HepG2 (cell line): Measurements from ENCODE around the gene MEIS3. TPM values are rescaled to one million over a fixed set of nuclear protein-coding genes. Genes with fewer than 3 reads are reported as not detected.

Source experiments
- ELF3 ChIP-seq: IDR thresholded peaks from 2 replicates; pipeline ENCODE4 v1.6.1; 2016; ENCODE audit warnings: missing genetic modification reagents, missing compliant biosample characterization
- FOXO1 ChIP-seq: sonication (generic); formaldehyde crosslinking; IDR thresholded peaks from 2 replicates; pipeline ENCODE4 v1.4.0; 2020; ENCODE audit warnings: missing genetic modification reagents
- HNRNPL ChIP-seq: fragments of 200-400 bp; formaldehyde crosslinking; IDR thresholded peaks from 2 replicates; pipeline ENCODE4 v1.6.1; 2017; ENCODE audit warnings: mild to moderate bottlenecking, low read depth, low read length
- KDM2A ChIP-seq: sonication (generic); formaldehyde crosslinking; IDR thresholded peaks from 2 replicates; pipeline ENCODE4 v1.4.0; 2020; ENCODE audit warnings: low read depth, missing genetic modification reagents, borderline replicate concordance
- KDM6A ChIP-seq: IDR thresholded peaks from 2 replicates; pipeline ENCODE4 v1.6.1; 2016; ENCODE audit warnings: low read depth
- MTF2 ChIP-seq: sonication (generic); formaldehyde crosslinking; IDR thresholded peaks from 2 replicates; pipeline ENCODE4 v1.5.0; 2020; ENCODE audit warnings: missing genetic modification reagents, borderline replicate concordance
- POGZ ChIP-seq: sonication (generic); formaldehyde crosslinking; IDR thresholded peaks from 2 replicates; pipeline ENCODE4 v1.4.0; 2020; ENCODE audit warnings: mild to moderate bottlenecking, missing genetic modification reagents
- POLR2AphosphoS5 ChIP-seq: IDR thresholded peaks from 2 replicates; pipeline ENCODE4 v1.6.1; 2012; ENCODE audit warnings: low read depth, low read length
- PTBP1 ChIP-seq: fragments of 200-400 bp; formaldehyde crosslinking; IDR thresholded peaks from 2 replicates; pipeline ENCODE4 v1.6.1; 2018; ENCODE audit warnings: low read length, low read depth; ENCODE audit not compliant: poor library complexity, severe bottlenecking
- SRSF4 ChIP-seq: fragments of 200-400 bp; formaldehyde crosslinking; IDR thresholded peaks from one replicate; pipeline ENCODE4 v1.6.1; 2018; ENCODE audit warnings: mild to moderate bottlenecking, low read depth, low read length, moderate library complexity; ENCODE audit not compliant: poor library complexity, severe bottlenecking
- TGIF2 ChIP-seq: IDR thresholded peaks from 2 replicates; pipeline ENCODE4 v1.6.1; 2016; ENCODE audit warnings: control low read depth, missing compliant biosample characterization
- UBTF ChIP-seq: sonication (generic); formaldehyde crosslinking; IDR thresholded peaks from 2 replicates; pipeline ENCODE4 v1.4.0; 2020; ENCODE audit warnings: mild to moderate bottlenecking, missing genetic modification reagents
- ZBTB7B ChIP-seq: sonication (generic); formaldehyde crosslinking; IDR thresholded peaks from 2 replicates; pipeline ENCODE4 v1.4.0; 2020; ENCODE audit warnings: missing genetic modification reagents
- ZNF335 ChIP-seq: sonication (generic); formaldehyde crosslinking; IDR thresholded peaks from 2 replicates; pipeline ENCODE4 v1.4.0; 2020; ENCODE audit warnings: missing genetic modification reagents
- ZNF552 ChIP-seq: sonication (generic); formaldehyde crosslinking; IDR thresholded peaks from 2 replicates; pipeline ENCODE4 v1.9.0; 2022; ENCODE audit warnings: missing genetic modification reagents, mild to moderate bottlenecking, borderline replicate concordance
- ZNF564 ChIP-seq: sonication (generic); formaldehyde crosslinking; IDR thresholded peaks from 2 replicates; pipeline ENCODE4 v1.8.1; 2023; ENCODE audit warnings: mild to moderate bottlenecking, missing genetic modification reagents
- polyA plus RNA-seq, 8 experiments: library from polyadenylated mRNA; depleted of rRNA in 3 of 8; stranded (reverse) in 7 of 8; unstranded in 1 of 8; fragments of >200 nt; fragmentation: Illumina TruSeq in 4 of 8; extraction: Trizol in 4 of 8; gene quantifications; 2 replicates each; pipeline versions ENCODE4 v1.2.1 to v1.2.3, GENCODE V29; 2011 to 2016; ENCODE audit warnings: low read depth in 4 of 8, missing spikeins in 1 of 8, mixed read lengths in 1 of 8; ENCODE audit not compliant: insufficient read depth in 1 of 8
- total RNA-seq, 5 experiments: library from RNA; depleted of rRNA; stranded (reverse); fragments of >200 nt; fragmentation: Illumina TruSeq; extraction: Trizol; gene quantifications; 2 replicates each; pipeline ENCODE4 v1.2.3, GENCODE V29; 2016; ENCODE audit warnings: low read depth in 1 of 5
- TF ChIP-seq, protein P1 (sequence below): sonication (generic); formaldehyde crosslinking; IDR thresholded peaks from 2 replicates; pipeline ENCODE4 v1.5.0; 2020; ENCODE audit warnings: missing genetic modification reagents
- TF ChIP-seq, protein P2 (sequence below): sonication (generic); formaldehyde crosslinking; IDR thresholded peaks from 2 replicates; pipeline ENCODE4 v1.8.1; 2023; ENCODE audit warnings: mild to moderate bottlenecking, missing genetic modification reagents
- TF ChIP-seq, protein P3 (sequence below): sonication (generic); formaldehyde crosslinking; IDR thresholded peaks from 2 replicates; pipeline ENCODE4 v1.5.0; 2020; ENCODE audit warnings: missing genetic modification reagents

The MEIS3 gene
- total and polyA plus RNA-seq, 2 of the 13 experiments (the other 11 are each of a cell fraction or from before 2014, with no cell fraction given): 0.09 to 0.70 TPM

DNA sequence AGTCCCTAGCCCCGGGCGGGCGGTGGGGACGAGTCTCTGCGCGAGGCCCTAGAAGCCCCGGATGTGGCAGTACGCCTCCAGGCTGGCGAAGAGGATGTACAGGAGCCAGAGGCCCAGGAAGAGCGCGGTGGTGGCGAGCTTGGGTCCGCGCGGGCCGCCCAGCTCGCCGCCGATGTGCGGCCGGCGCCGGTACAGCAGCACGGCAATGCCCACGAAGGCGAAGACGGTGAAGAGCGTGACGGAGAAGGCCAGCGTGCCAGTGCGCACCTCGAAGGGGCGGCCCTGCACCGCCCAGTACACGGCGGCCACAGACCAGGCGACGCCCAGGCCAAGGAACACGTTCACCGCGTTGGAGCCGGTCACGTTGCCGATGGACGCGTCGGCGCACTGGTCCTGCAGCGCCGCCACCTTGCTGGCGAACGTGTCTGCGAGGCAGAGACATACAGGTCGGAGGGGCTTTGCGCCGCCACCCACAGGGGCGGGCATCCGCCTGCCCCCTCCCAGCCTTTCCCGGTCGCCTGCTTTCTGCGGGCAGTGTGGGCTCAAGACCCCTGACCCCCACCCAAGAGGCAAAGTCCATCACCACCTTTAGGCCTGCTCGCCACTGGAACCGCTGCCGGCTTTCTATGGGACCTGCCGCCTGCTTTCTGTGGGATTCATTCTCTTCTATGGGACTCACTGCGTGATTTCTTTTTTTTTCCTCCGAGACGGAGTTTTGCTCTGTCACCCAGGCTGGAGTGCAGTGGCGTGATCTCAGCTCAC lies 10.9 kb upstream of the MEIS3 start (continued):
- TF ChIP-seq SRSF4 (no peak), ZNF552 (peak; percentile 81; the same call in 1 of the 2 replicates), UBTF (CRISPR knock-in tag) (peak; percentile 93), HNRNPL (no peak), MTF2 (peak; percentile 91), KDM2A (CRISPR knock-in tag) (peak; percentile 88), ZNF564 (CRISPR knock-in tag) (peak; percentile 77), TGIF2 (CRISPR knock-in tag) (no peak), PTBP1 (no peak), POGZ (0 out of 2 replicates have a peak, but pooled peaks have one; percentile 32), ELF3 (peak; percentile 39), POLR2AphosphoS5 (no peak), ZBTB7B (CRISPR knock-in tag) (0 out of 2 replicates have a peak, but pooled peaks have one; percentile 41), KDM6A (CRISPR knock-in tag) (no peak), FOXO1 (no peak), ZNF335 (CRISPR knock-in tag) (no peak)
- TF ChIP-seq, protein P1, sequence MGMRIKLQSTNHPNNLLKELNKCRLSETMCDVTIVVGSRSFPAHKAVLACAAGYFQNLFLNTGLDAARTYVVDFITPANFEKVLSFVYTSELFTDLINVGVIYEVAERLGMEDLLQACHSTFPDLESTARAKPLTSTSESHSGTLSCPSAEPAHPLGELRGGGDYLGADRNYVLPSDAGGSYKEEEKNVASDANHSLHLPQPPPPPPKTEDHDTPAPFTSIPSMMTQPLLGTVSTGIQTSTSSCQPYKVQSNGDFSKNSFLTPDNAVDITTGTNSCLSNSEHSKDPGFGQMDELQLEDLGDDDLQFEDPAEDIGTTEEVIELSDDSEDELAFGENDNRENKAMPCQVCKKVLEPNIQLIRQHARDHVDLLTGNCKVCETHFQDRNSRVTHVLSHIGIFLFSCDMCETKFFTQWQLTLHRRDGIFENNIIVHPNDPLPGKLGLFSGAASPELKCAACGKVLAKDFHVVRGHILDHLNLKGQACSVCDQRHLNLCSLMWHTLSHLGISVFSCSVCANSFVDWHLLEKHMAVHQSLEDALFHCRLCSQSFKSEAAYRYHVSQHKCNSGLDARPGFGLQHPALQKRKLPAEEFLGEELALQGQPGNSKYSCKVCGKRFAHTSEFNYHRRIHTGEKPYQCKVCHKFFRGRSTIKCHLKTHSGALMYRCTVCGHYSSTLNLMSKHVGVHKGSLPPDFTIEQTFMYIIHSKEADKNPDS (CRISPR knock-in tag): peak; percentile 23; the same call in 1 of the 2 replicates
- TF ChIP-seq, protein P2, sequence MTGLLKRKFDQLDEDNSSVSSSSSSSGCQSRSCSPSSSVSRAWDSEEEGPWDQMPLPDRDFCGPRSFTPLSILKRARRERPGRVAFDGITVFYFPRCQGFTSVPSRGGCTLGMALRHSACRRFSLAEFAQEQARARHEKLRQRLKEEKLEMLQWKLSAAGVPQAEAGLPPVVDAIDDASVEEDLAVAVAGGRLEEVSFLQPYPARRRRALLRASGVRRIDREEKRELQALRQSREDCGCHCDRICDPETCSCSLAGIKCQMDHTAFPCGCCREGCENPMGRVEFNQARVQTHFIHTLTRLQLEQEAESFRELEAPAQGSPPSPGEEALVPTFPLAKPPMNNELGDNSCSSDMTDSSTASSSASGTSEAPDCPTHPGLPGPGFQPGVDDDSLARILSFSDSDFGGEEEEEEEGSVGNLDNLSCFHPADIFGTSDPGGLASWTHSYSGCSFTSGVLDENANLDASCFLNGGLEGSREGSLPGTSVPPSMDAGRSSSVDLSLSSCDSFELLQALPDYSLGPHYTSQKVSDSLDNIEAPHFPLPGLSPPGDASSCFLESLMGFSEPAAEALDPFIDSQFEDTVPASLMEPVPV: peak; percentile 56; the same call in 1 of the 2 replicates
- TF ChIP-seq, protein P3, sequence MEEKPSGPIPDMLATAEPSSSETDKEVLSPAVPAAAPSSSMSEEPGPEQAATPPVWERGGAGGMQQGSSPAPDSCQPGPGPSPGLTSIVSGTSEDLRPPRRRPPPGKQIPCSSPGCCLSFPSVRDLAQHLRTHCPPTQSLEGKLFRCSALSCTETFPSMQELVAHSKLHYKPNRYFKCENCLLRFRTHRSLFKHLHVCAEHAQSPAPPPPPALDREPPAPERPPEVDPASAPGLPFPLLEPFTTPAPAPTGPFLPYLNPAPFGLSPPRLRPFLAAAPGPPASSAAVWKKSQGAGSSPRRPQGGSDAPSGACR (CRISPR knock-in tag): no peak
